ENCODE measurements around the gene DGUOK.

DGUOK gene

GRCh38 chr2:73919596-73920228 is 7.0 kb upstream of the DGUOK start:
- Histone ChIP-seq H3K4me1 (ENCODE audit: control insufficient read depth in 1 of 2, insufficient read depth in 1 of 2, low read depth in 1 of 2, low read length in 1 of 2) (peaks cover 28 to 29% of the 10 kb centered on the region in 2 experiments), H3K9me3 (no peaks in the 10 kb centered on the region), H3K36me3 (no peaks in the 10 kb centered on the region), H3K4me3 (ENCODE audit: low read depth in 1 of 2, low read length in 1 of 2) (no peak overlapping the region), H3K27ac (no peak overlapping the region), H3K27me3 (no peaks in the 10 kb centered on the region)
- no peak for TF ChIP-seq CTCF (IDR thresholded peaks at IDR 0.05)

GRCh38 chr2:73920577-73921545 is 5.8 kb upstream of the DGUOK start:
- no peaks in the 10 kb centered on the region for H3K27me3 ChIP-seq

GRCh38 chr2:73921581-73921980 is 5.1 kb upstream of the DGUOK start:
- Histone ChIP-seq H3K36me3 (no peaks in the 10 kb centered on the region), H3K27ac (no peak overlapping the region), H3K4me3 (ENCODE audit: low read depth in 1 of 2, low read length in 1 of 2) (no peak overlapping the region), H3K4me1 (ENCODE audit: control insufficient read depth in 1 of 2, insufficient read depth in 1 of 2, low read depth in 1 of 2, low read length in 1 of 2) (peaks cover 46 to 47% of the 10 kb centered on the region in 2 experiments), H3K27me3 (no peaks in the 10 kb centered on the region), H3K9me3 (no peaks in the 10 kb centered on the region)
- no peak for TF ChIP-seq CTCF (IDR thresholded peaks at IDR 0.05)

More at GRCh38 chr2:73920577-73921545, 5.8 kb upstream of the DGUOK start:
- Histone ChIP-seq H3K36me3 (no peaks in the 10 kb centered on the region), H3K27ac (no peak overlapping the region), H3K9me3 (no peaks in the 10 kb centered on the region), H3K4me3 (ENCODE audit: low read depth in 1 of 2, low read length in 1 of 2) (no peak overlapping the region), H3K4me1 (ENCODE audit: control insufficient read depth in 1 of 2, insufficient read depth in 1 of 2, low read depth in 1 of 2, low read length in 1 of 2) (peaks cover 40 to 41% of the 10 kb centered on the region in 2 experiments)
- no peak for TF ChIP-seq CTCF (IDR thresholded peaks at IDR 0.05)

GRCh38 chr2:73922681-73923080 is 4.0 kb upstream of the DGUOK start:
- Histone ChIP-seq H3K4me1 (ENCODE audit: control insufficient read depth in 1 of 2, insufficient read depth in 1 of 2, low read depth in 1 of 2, low read length in 1 of 2) (peaks cover 53 to 55% of the 10 kb centered on the region in 2 experiments), H3K36me3 (no peaks in the 10 kb centered on the region), H3K27me3 (no peaks in the 10 kb centered on the region), H3K9me3 (no peaks in the 10 kb centered on the region), H3K4me3 (ENCODE audit: low read depth in 1 of 2, low read length in 1 of 2) (no peak overlapping the region), H3K27ac (peak overlapping the region; percentile 58)
- no peak for TF ChIP-seq CTCF (IDR thresholded peaks at IDR 0.05)

- peak overlapping the region; percentile 95 for H3K27ac ChIP-seq
- H3K9me3 ChIP-seq: no peaks in the 10 kb centered on the region
Measured at GRCh38 chr2:73925033-73925704, 1.5 kb upstream of the DGUOK start.

More at GRCh38 chr2:73925033-73925704, 1.5 kb upstream of the DGUOK start:
- no peaks in the 10 kb centered on the region for H3K36me3 ChIP-seq
- H3K4me1 ChIP-seq (ENCODE audit: control insufficient read depth in 1 of 2, insufficient read depth in 1 of 2, low read depth in 1 of 2, low read length in 1 of 2): peaks cover 72 to 80% of the 10 kb centered on the region in 2 experiments
- peak overlapping the region in 1 of 2 experiments; percentile 79 for H3K4me3 ChIP-seq (ENCODE audit: low read depth in 1 of 2, low read length in 1 of 2)
- H3K27me3 ChIP-seq: no peaks in the 10 kb centered on the region
- no peak for TF ChIP-seq CTCF (IDR thresholded peaks at IDR 0.05)
